Measurements from ENCODE around the gene PRR5. TPM values are rescaled to one million over a fixed set of nuclear protein-coding genes. Genes with fewer than 3 reads are reported as not detected.

PRR5 gene
- total RNA-seq, 8 experiments from 2014 or later = 4.7 to 11.8 (median 7.3) TPM

- in situ Hi-C loops (cut with MboI; ENCODE audit: low pct_unique_long_range_greater_than_20kb in 2 of 9, low sequenced_read_pairs in 9 of 9, unreplicated experiment in 9 of 9) = no loop called here
- peak in 1 of 8 experiments; percentile 45 for ATAC-seq (replicated peaks in 6 of 8)
- H3K4me1 ChIP-seq (replicated peaks in 1 of 2) = peaks cover 0 to 35% of the 10 kb centered on the region in 2 donors
- 40 to 100% (median 95%) methylated on average over 1 to 3 of the region's 3 CpGs; no CpG with 5 or more reads in 4 of the 10 experiments for WGBS, 10 experiments
- no peak overlapping the region for H3K4me3 ChIP-seq
- no peak overlapping the region for H3K27ac ChIP-seq
Observed at GRCh38 chr22:44718418-44718817, 16.4 kb downstream of the PRR5 start.

GRCh38 chr22:44719586-44720368 is 17.8 kb downstream of the PRR5 start:
- Histone ChIP-seq H3K4me3 (no peak overlapping the region), H3K4me1 (replicated peaks in 1 of 2) (peaks cover 0 to 28% of the 10 kb centered on the region in 2 donors), H3K27ac (no peak overlapping the region)
- in situ Hi-C loops (cut with MboI; ENCODE audit: low pct_unique_long_range_greater_than_20kb in 2 of 9, low sequenced_read_pairs in 9 of 9, unreplicated experiment in 9 of 9) = no loop called here
- ATAC-seq (replicated peaks in 6 of 8) = peak; percentile 28 to 86 (median 74)
- WGBS, 10 experiments = 0 to 90% (median 76%) methylated on average over 1 to 8 of the region's 13 CpGs; no CpG with 5 or more reads in 4 of the 10 experiments

GRCh38 chr22:44721213-44721612 is 19.2 kb downstream of the PRR5 start:
- 63 to 100% (median 80%) methylated on average over 1 to 7 of the region's 7 CpGs; no CpG with 5 or more reads in 1 of the 10 experiments for WGBS, 10 experiments

GRCh38 chr22:44722611-44723010 is 20.6 kb downstream of the PRR5 start:
- ATAC-seq (replicated peaks in 6 of 8) = no peak

More at GRCh38 chr22:44721213-44721612, 19.2 kb downstream of the PRR5 start:
- in situ Hi-C loops (cut with MboI; ENCODE audit: low pct_unique_long_range_greater_than_20kb in 2 of 9, low sequenced_read_pairs in 9 of 9, unreplicated experiment in 9 of 9) = no loop called here
- Histone ChIP-seq H3K4me1 (replicated peaks in 1 of 2) (peaks cover 0 to 27% of the 10 kb centered on the region in 2 donors), H3K27ac (no peak overlapping the region), H3K4me3 (no peak overlapping the region)
- ATAC-seq (replicated peaks in 6 of 8) = peak in 3 of 8 experiments; percentile 63 to 70 (median 69)

GRCh38 chr22:44723801-44724200 is 21.8 kb downstream of the PRR5 start:
- Histone ChIP-seq H3K27ac (no peak overlapping the region), H3K4me3 (no peak overlapping the region), H3K4me1 (replicated peaks in 1 of 2) (peaks cover 0 to 27% of the 10 kb centered on the region in 2 donors)
- in situ Hi-C loops (cut with MboI; ENCODE audit: low pct_unique_long_range_greater_than_20kb in 2 of 9, low sequenced_read_pairs in 9 of 9, unreplicated experiment in 9 of 9) = no loop called here
- WGBS, 10 experiments = 83 to 93% methylated on average over 1 to 2 of the region's 2 CpGs; no CpG with 5 or more reads in 8 of the 10 experiments
- peak in 3 of 8 experiments; percentile 14 to 54 (median 53) for ATAC-seq (replicated peaks in 6 of 8)

More at GRCh38 chr22:44722611-44723010, 20.6 kb downstream of the PRR5 start:
- 25 to 100% (median 71%) methylated on average over 1 to 2 of the region's 2 CpGs; no CpG with 5 or more reads in 1 of the 10 experiments for WGBS, 10 experiments
- peaks cover 0 to 27% of the 10 kb centered on the region in 2 donors for H3K4me1 ChIP-seq (replicated peaks in 1 of 2)
- no peak overlapping the region for H3K27ac ChIP-seq
- in situ Hi-C loops (cut with MboI; ENCODE audit: low pct_unique_long_range_greater_than_20kb in 2 of 9, low sequenced_read_pairs in 9 of 9, unreplicated experiment in 9 of 9) = no loop called here
- H3K4me3 ChIP-seq = no peak overlapping the region

GRCh38 chr22:44724416-44724815 is 22.4 kb downstream of the PRR5 start:
- H3K4me1 ChIP-seq (replicated peaks in 1 of 2) = peaks cover 0 to 24% of the 10 kb centered on the region in 2 donors
- no peak overlapping the region for H3K27ac ChIP-seq
- 0 to 100% (median 83%) methylated on average over 1 to 3 of the region's 6 CpGs; no CpG with 5 or more reads in 4 of the 10 experiments for WGBS, 10 experiments
- H3K4me3 ChIP-seq = no peak overlapping the region
- in situ Hi-C loops (cut with MboI; ENCODE audit: low pct_unique_long_range_greater_than_20kb in 2 of 9, low sequenced_read_pairs in 9 of 9, unreplicated experiment in 9 of 9) = no loop called here
- no peak for ATAC-seq (replicated peaks in 6 of 8)

- no peak for ATAC-seq (replicated peaks in 6 of 8)
- Histone ChIP-seq H3K4me1 (replicated peaks in 1 of 2) (peaks cover 0 to 24% of the 10 kb centered on the region in 2 donors), H3K27ac (no peak overlapping the region), H3K4me3 (no peak overlapping the region)
- WGBS, 10 experiments = 80 to 100% methylated on average over 1 to 2 of the region's 8 CpGs; no CpG with 5 or more reads in 8 of the 10 experiments
- in situ Hi-C loops (cut with MboI; ENCODE audit: low pct_unique_long_range_greater_than_20kb in 2 of 9, low sequenced_read_pairs in 9 of 9, unreplicated experiment in 9 of 9) = no loop called here
Observed at GRCh38 chr22:44724859-44725258, 22.9 kb downstream of the PRR5 start.

- no peak for ATAC-seq (replicated peaks in 6 of 8)
- in situ Hi-C loops (cut with MboI; ENCODE audit: low pct_unique_long_range_greater_than_20kb in 2 of 9, low sequenced_read_pairs in 9 of 9, unreplicated experiment in 9 of 9) = no loop called here
- no peak overlapping the region for H3K4me3 ChIP-seq
- no peak overlapping the region for H3K27ac ChIP-seq
- WGBS, 10 experiments = 60 to 90% methylated on average over 1 to 2 of the region's 11 CpGs; no CpG with 5 or more reads in 8 of the 10 experiments
- peaks cover 0 to 19% of the 10 kb centered on the region in 2 donors for H3K4me1 ChIP-seq (replicated peaks in 1 of 2)
Observed at GRCh38 chr22:44726439-44726838, 24.4 kb downstream of the PRR5 start.

GRCh38 chr22:44727148-44727547 is 25.1 kb downstream of the PRR5 start:
- ATAC-seq (replicated peaks in 6 of 8) = no peak
- in situ Hi-C loops (cut with MboI; ENCODE audit: low pct_unique_long_range_greater_than_20kb in 2 of 9, low sequenced_read_pairs in 9 of 9, unreplicated experiment in 9 of 9) = no loop called here
- Histone ChIP-seq H3K4me1 (replicated peaks in 1 of 2) (peaks cover 0 to 19% of the 10 kb centered on the region in 2 donors), H3K27ac (no peak overlapping the region), H3K4me3 (no peak overlapping the region)
- WGBS, 10 experiments = 91 to 97% methylated on average over 6 to 13 of the region's 21 CpGs; no CpG with 5 or more reads in 8 of the 10 experiments

- 71 to 90% (median 80%) methylated on average over 1 to 4 of the region's 13 CpGs; no CpG with 5 or more reads in 7 of the 10 experiments for WGBS, 10 experiments
- no peak for ATAC-seq (replicated peaks in 6 of 8)
Observed at GRCh38 chr22:44727709-44728108, 25.7 kb downstream of the PRR5 start.

GRCh38 chr22:44728761-44729324 is 26.8 kb downstream of the PRR5 start:
- Histone ChIP-seq H3K4me1 (replicated peaks in 1 of 2) (peaks cover 0 to 13% of the 10 kb centered on the region in 2 donors), H3K27ac (no peak overlapping the region), H3K4me3 (no peak overlapping the region)
- in situ Hi-C loops (cut with MboI; ENCODE audit: low pct_unique_long_range_greater_than_20kb in 2 of 9, low sequenced_read_pairs in 9 of 9, unreplicated experiment in 9 of 9) = no loop called here
- 44 to 88% (median 82%) methylated on average over 1 to 10 of the region's 21 CpGs; no CpG with 5 or more reads in 6 of the 10 experiments for WGBS, 10 experiments
- ATAC-seq (replicated peaks in 6 of 8) = peak in 1 of 8 experiments; percentile 6

More at GRCh38 chr22:44727709-44728108, 25.7 kb downstream of the PRR5 start:
- no peak overlapping the region for H3K4me3 ChIP-seq
- in situ Hi-C loops (cut with MboI; ENCODE audit: low pct_unique_long_range_greater_than_20kb in 2 of 9, low sequenced_read_pairs in 9 of 9, unreplicated experiment in 9 of 9) = no loop called here
- H3K4me1 ChIP-seq (replicated peaks in 1 of 2) = peaks cover 0 to 14% of the 10 kb centered on the region in 2 donors
- no peak overlapping the region for H3K27ac ChIP-seq

- ATAC-seq (replicated peaks in 6 of 8) = peak in 7 of 8 experiments; percentile 28 to 60 (median 51)
- peaks cover 0 to 13% of the 10 kb centered on the region in 2 donors for H3K4me1 ChIP-seq (replicated peaks in 1 of 2)
- no peak overlapping the region for H3K4me3 ChIP-seq
- in situ Hi-C loops (cut with MboI; ENCODE audit: low pct_unique_long_range_greater_than_20kb in 2 of 9, low sequenced_read_pairs in 9 of 9, unreplicated experiment in 9 of 9) = no loop called here
- peak overlapping the region in 1 of 2 donors; percentile 22 for H3K27ac ChIP-seq
- WGBS, 10 experiments = 35 to 93% (median 49%) methylated on average over 1 to 10 of the region's 39 CpGs; no CpG with 5 or more reads in 5 of the 10 experiments
Observed at GRCh38 chr22:44729391-44730021, 27.5 kb downstream of the PRR5 start.

Measured in motor neuron (in vitro differentiated cells).